Mesenchymal stem cell (in vitro differentiated cells and primary cell): ENCODE measurements around the gene GSAP.
A peak's percentile ranks its signal among the peaks of the same experiment; 100 is the strongest.

Experiments used
- DNase-seq: peaks from one replicate; pipeline ENCODE4 v3.0.0-alpha.2; 2013
- H2AFZ ChIP-seq: one replicate; pipeline ENCODE4 v1.6.1; 2013; ENCODE audit warnings: low read depth, mild to moderate bottlenecking, control low read depth, inconsistent platforms, low read length, moderate library complexity
- H2AK5ac ChIP-seq: 2 replicates; pipeline ENCODE4 v1.6.1; 2013; ENCODE audit warnings: low read length, moderate library complexity, mild to moderate bottlenecking, inconsistent platforms; ENCODE audit not compliant: severe bottlenecking
- H2BK120ac ChIP-seq: one replicate; pipeline ENCODE4 v1.6.1; 2013; ENCODE audit warnings: low read depth, mild to moderate bottlenecking, inconsistent platforms, low read length, moderate library complexity
- H2BK12ac ChIP-seq, 2 experiments: one replicate each; pipeline ENCODE4 v1.6.1; 2013; ENCODE audit warnings: inconsistent platforms in 2 of 2, low read length in 2 of 2, mild to moderate bottlenecking in 2 of 2, moderate library complexity in 2 of 2, control low read depth in 1 of 2
- H2BK15ac ChIP-seq: one replicate; pipeline ENCODE4 v1.6.1; 2013; ENCODE audit warnings: mild to moderate bottlenecking, low read depth, inconsistent platforms; ENCODE audit not compliant: poor library complexity, severe bottlenecking
- H2BK5ac ChIP-seq: 2 replicates; pipeline ENCODE4 v1.6.1; 2013; ENCODE audit warnings: low read depth, mild to moderate bottlenecking, low read length, control low read depth, inconsistent platforms; ENCODE audit not compliant: poor library complexity, severe bottlenecking
- H3K14ac ChIP-seq, 2 experiments: one replicate each; pipeline ENCODE4 v1.6.1; 2013; ENCODE audit warnings: inconsistent platforms in 2 of 2, low read length in 2 of 2, control low read depth in 1 of 2, mild to moderate bottlenecking in 1 of 2, moderate library complexity in 1 of 2
- H3K18ac ChIP-seq, 2 experiments: one replicate each; pipeline ENCODE4 v1.6.1; 2013; ENCODE audit warnings: inconsistent platforms in 2 of 2, low read length in 2 of 2, control low read depth in 1 of 2, low read depth in 1 of 2, mild to moderate bottlenecking in 1 of 2
- H3K23ac ChIP-seq, 2 experiments: one replicate each; pipeline ENCODE4 v1.6.1; 2013; ENCODE audit warnings: inconsistent platforms in 2 of 2, low read length in 2 of 2, mild to moderate bottlenecking in 2 of 2, moderate library complexity in 2 of 2, control low read depth in 1 of 2
- H3K27ac ChIP-seq: 2 replicates; pipeline ENCODE4 v1.5.1; 2013; ENCODE audit warnings: mild to moderate bottlenecking, moderate library complexity, low read length, control low read depth, inconsistent platforms; ENCODE audit not compliant: poor library complexity, severe bottlenecking
- H3K27me3 ChIP-seq, 2 experiments: 2 replicates each; pipeline versions ENCODE4 v1.6.1 to v1.7.0; 2013; ENCODE audit warnings: low read length in 2 of 2, mild to moderate bottlenecking in 2 of 2, moderate library complexity in 2 of 2, control low read depth in 1 of 2, inconsistent platforms in 1 of 2; ENCODE audit not compliant: control insufficient read depth in 1 of 2, insufficient read depth in 1 of 2
- H3K36me3 ChIP-seq, 2 experiments: 2 replicates each; pipeline versions ENCODE4 v1.6.1 to v1.7.0; 2013; ENCODE audit warnings: low read length in 2 of 2, control low read depth in 1 of 2, inconsistent platforms in 1 of 2, low read depth in 1 of 2, mild to moderate bottlenecking in 1 of 2; ENCODE audit not compliant: insufficient read depth in 2 of 2, control insufficient read depth in 1 of 2
- H3K4ac ChIP-seq, 2 experiments: one replicate each; pipeline ENCODE4 v1.6.1; 2013; ENCODE audit warnings: inconsistent platforms in 2 of 2, low read length in 2 of 2, mild to moderate bottlenecking in 2 of 2, moderate library complexity in 2 of 2, control low read depth in 1 of 2, low read depth in 1 of 2
- H3K4me1 ChIP-seq: 2 replicates; pipeline ENCODE4 v1.6.1; 2013; ENCODE audit warnings: low read depth, low read length, control low read depth; ENCODE audit not compliant: control insufficient read depth, insufficient read depth
- H3K4me2 ChIP-seq: 2 replicates; pipeline ENCODE4 v1.6.1; 2013; ENCODE audit warnings: low read length, mild to moderate bottlenecking, inconsistent platforms; ENCODE audit not compliant: poor library complexity, severe bottlenecking
- H3K4me3 ChIP-seq, 2 experiments: 2 replicates each; pipeline versions ENCODE4 v1.5.1 to v1.7.0; 2013; ENCODE audit warnings: low read length in 2 of 2, mild to moderate bottlenecking in 2 of 2, control low read depth in 1 of 2, low read depth in 1 of 2; ENCODE audit not compliant: insufficient read depth in 1 of 2
- H3K79me1 ChIP-seq: replicated peaks from 2 replicates; pipeline ENCODE4 v1.6.1; 2013; ENCODE audit warnings: mild to moderate bottlenecking, control low read depth, low read length, inconsistent platforms; ENCODE audit not compliant: poor library complexity, severe bottlenecking
- H3K9ac ChIP-seq: 2 replicates; pipeline ENCODE4 v1.7.0; 2013; ENCODE audit warnings: mild to moderate bottlenecking, low read length, moderate library complexity
- H3K9me3 ChIP-seq: 2 replicates; pipeline ENCODE4 v1.7.0; 2013; ENCODE audit warnings: mild to moderate bottlenecking, low read length; ENCODE audit not compliant: control insufficient read depth
- H4K8ac ChIP-seq: one replicate; pipeline ENCODE4 v1.6.1; 2013; ENCODE audit warnings: inconsistent platforms, mild to moderate bottlenecking, low read length, moderate library complexity
- H4K91ac ChIP-seq: one replicate; pipeline ENCODE4 v1.6.1; 2013; ENCODE audit warnings: mild to moderate bottlenecking, low read length, inconsistent platforms
- WGBS: methylation state at CpG from one replicate; pipeline ENCODE4 v1.1.7; 2013; ENCODE audit warnings: mixed read lengths; 5-methylcytosine and 5-hydroxymethylcytosine counted together

GSAP gene

DNA sequence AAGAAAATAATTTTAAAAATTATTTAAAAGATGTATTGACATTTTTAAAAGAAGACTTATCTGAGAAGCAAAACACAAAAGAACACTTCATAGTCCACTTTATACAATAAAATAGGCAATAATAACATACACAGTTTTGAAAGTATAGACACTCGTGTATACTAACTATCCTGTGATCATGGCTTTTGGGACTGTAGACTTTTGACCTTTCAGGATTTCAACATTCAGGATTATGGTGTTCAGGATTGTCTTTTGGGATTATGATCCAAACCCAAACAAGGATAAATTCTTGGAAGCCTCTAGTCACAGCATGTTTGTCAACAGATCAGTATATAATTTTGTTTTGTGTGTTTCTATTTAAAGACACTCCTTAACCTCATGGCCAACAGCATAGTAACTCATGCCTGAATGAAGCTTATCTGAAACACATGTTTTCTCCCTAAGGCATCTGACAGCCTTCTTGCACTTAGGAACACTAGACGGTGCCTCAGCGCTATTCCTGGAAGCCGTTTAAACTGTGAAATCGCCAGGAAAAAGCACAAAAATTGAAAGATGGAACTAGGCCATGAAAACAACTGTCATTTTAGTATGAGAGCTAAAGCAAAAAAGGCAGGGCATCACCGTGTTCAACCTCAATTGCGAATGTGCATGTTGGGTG, 29.9 kb downstream of the GSAP start:
- H2BK120ac ChIP-seq = no peak overlapping the region
- H3K27me3 ChIP-seq = no peaks in the 10 kb centered on the region

DNA sequence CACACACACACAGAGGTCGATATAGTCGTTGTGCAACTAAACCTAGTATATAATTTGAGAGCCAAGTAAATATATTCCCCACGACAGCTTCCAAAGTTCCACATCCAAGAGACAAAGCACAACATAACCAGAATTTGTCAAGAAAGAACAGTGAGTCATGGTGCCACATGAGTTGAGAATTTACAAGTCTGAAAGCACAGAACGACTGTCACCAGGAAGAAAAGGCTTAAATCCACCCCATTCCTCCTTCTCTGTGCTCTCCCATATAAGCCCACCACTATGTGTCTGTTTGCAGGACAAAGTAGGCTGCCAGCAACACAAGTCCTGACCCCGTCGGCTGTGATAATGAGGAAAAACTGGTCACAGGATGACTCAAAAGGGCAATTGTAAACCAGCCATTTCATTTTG, 32.8 kb downstream of the GSAP start:
- no peak overlapping the region for H2BK12ac ChIP-seq
- no peak overlapping the region for H3K9ac ChIP-seq
- no peaks in the 10 kb centered on the region for H3K27me3 ChIP-seq
- H3K4me3 ChIP-seq = no peak overlapping the region
- no peak overlapping the region for H2BK120ac ChIP-seq
- H3K18ac ChIP-seq = no peak overlapping the region
- H2BK5ac ChIP-seq = no peak overlapping the region
- WGBS = 69% methylated on average over 6 of the region's 6 CpGs
- no peak overlapping the region for H3K4me2 ChIP-seq
- no peak overlapping the region for H2AFZ ChIP-seq
- H3K27ac ChIP-seq = no peak overlapping the region
- H4K91ac ChIP-seq = no peak overlapping the region
- H3K4ac ChIP-seq = no peak overlapping the region
- no peaks in the 10 kb centered on the region for H3K36me3 ChIP-seq
- no peak overlapping the region for H2AK5ac ChIP-seq
- H4K8ac ChIP-seq = no peak overlapping the region
- peak; percentile 42 for DNase-seq
- no peaks in the 10 kb centered on the region for H3K79me1 ChIP-seq
- no peaks in the 10 kb centered on the region for H3K9me3 ChIP-seq
- H2BK15ac ChIP-seq = no peak overlapping the region
- no peaks in the 10 kb centered on the region for H3K4me1 ChIP-seq
- H3K23ac ChIP-seq = no peak overlapping the region
- H3K14ac ChIP-seq = no peak overlapping the region

More for the DNA sequence above, 29.9 kb downstream of the GSAP start:
- Histone ChIP-seq H2BK5ac (no peak overlapping the region), H2BK15ac (no peak overlapping the region), H3K4me2 (no peak overlapping the region), H3K18ac (no peak overlapping the region), H3K4me3 (no peak overlapping the region), H3K4ac (no peak overlapping the region), H3K36me3 (no peaks in the 10 kb centered on the region), H3K14ac (no peak overlapping the region), H3K79me1 (no peaks in the 10 kb centered on the region), H3K9me3 (no peaks in the 10 kb centered on the region), H2AFZ (no peak overlapping the region), H2AK5ac (no peak overlapping the region), H3K27ac (no peak overlapping the region), H3K23ac (no peak overlapping the region), H2BK12ac (no peak overlapping the region), H4K91ac (no peak overlapping the region), H3K4me1 (no peaks in the 10 kb centered on the region), H4K8ac (no peak overlapping the region), H3K9ac (no peak overlapping the region)
- WGBS = 83% methylated on average over 7 of the region's 7 CpGs
- no peak for DNase-seq

DNA sequence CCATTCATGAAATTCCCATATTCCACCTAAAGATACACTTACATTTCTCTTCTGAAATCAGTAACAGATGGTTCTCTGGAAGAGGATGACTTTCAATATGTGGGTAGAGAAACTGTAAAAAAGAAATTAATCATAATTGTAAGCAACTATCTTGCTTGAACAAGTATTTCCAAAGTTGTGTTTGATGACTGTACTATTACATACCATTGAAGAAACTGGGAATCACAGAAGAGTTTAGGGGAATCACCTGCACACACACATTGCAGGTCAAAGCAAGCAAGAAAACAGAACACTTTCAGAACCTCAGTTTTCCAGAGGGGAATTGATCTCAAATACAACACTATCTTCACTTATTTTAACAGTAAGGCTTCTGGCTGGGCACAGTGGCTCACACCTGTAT, 33.6 kb downstream of the GSAP start:
- Histone ChIP-seq H3K4me1 (no peaks in the 10 kb centered on the region), H2AK5ac (no peak overlapping the region), H3K23ac (no peak overlapping the region), H3K36me3 (no peaks in the 10 kb centered on the region), H2BK120ac (no peak overlapping the region), H2BK5ac (no peak overlapping the region), H3K27ac (no peak overlapping the region), H2BK15ac (no peak overlapping the region), H3K4ac (no peak overlapping the region), H2BK12ac (no peak overlapping the region), H2AFZ (no peak overlapping the region), H3K79me1 (no peaks in the 10 kb centered on the region), H3K4me3 (no peak overlapping the region), H3K27me3 (no peaks in the 10 kb centered on the region), H3K9me3 (no peaks in the 10 kb centered on the region), H4K8ac (no peak overlapping the region), H3K4me2 (no peak overlapping the region), H4K91ac (no peak overlapping the region), H3K18ac (no peak overlapping the region), H3K9ac (no peak overlapping the region), H3K14ac (no peak overlapping the region)
- DNase-seq = no peak

DNA sequence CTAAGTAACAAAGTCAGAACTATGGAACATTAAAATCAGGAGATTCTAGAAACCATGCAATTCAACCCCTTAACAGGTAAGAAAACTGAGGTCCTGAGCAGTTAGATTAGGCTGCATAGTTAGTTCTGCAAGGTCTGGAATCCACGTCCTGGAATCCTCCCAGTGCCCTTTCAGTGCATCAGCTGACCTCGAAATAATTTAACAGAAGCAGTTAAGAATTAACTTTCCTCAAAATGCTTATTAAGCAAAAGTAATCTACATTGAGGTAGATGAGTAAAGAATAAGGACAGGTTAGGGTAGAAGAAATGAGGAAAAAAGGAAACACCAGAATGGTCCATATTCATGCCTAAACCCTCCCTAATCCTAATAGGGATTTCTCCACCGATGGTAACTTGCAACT, 37.6 kb downstream of the GSAP start:
- Histone ChIP-seq H3K79me1 (no peaks in the 10 kb centered on the region), H4K8ac (no peak overlapping the region), H3K18ac (no peak overlapping the region), H3K4me2 (no peak overlapping the region), H3K4me1 (no peaks in the 10 kb centered on the region), H2BK120ac (no peak overlapping the region), H2BK15ac (no peak overlapping the region), H3K36me3 (peaks cover 0 to 12% of the 10 kb centered on the region in 2 experiments), H3K9ac (no peak overlapping the region), H4K91ac (no peak overlapping the region), H3K4me3 (no peak overlapping the region), H2BK5ac (no peak overlapping the region), H3K9me3 (no peaks in the 10 kb centered on the region), H2AFZ (no peak overlapping the region), H3K27me3 (no peaks in the 10 kb centered on the region), H2BK12ac (no peak overlapping the region), H3K14ac (no peak overlapping the region), H3K27ac (no peak overlapping the region), H3K4ac (no peak overlapping the region), H2AK5ac (no peak overlapping the region), H3K23ac (no peak overlapping the region)
- no peak for DNase-seq
- WGBS = 100% methylated on average over 1 of the region's 3 CpGs
